Lower leg skin (tissue), 4 donors: Measurements from ENCODE around the gene C4orf51. TPM values are rescaled to one million over a fixed set of nuclear protein-coding genes. Genes with fewer than 3 reads are reported as not detected.
A peak's percentile ranks its signal among the peaks of the same experiment; 100 is the strongest.

ENCODE experiments used
- DNase-seq, 2 donors: peaks; one replicate each; pipeline ENCODE4 v3.0.0-alpha.2; 2019; ENCODE audit warnings: low spot score in 2 of 2
- H3K4me3 ChIP-seq: fragments of 200-600 bp; sonication (generic); 2 replicates; pipeline ENCODE4 v1.5.1; 2017; ENCODE audit warnings: mild to moderate bottlenecking, low read depth; ENCODE audit not compliant: poor library complexity, severe bottlenecking
- POLR2A ChIP-seq, 2 donors: fragments of 450-650 bp; IDR thresholded peaks; one replicate each; pipeline ENCODE4 v1.6.1; 2016 to 2017; ENCODE audit warnings: antibody characterized with exemption in 2 of 2, mild to moderate bottlenecking in 1 of 2, moderate library complexity in 1 of 2
- WGBS, 2 donors: methylation state at CpG; one replicate each; pipeline ENCODE4 v1.1.5; 2018; 5-methylcytosine and 5-hydroxymethylcytosine counted together
- intact Hi-C: fragments of 100-400 bp; cut with DNase I; formaldehyde crosslinking; loops from one replicate; pipeline ENCODE4 v1.15.0; 2023; ENCODE audit warnings: low total_unique reads
- total RNA-seq, 4 donors: library from RNA; depleted of rRNA; stranded (reverse); fragments of >200 nt; gene quantifications; one replicate each; pipeline ENCODE4 v1.1.0, GENCODE V29; 2016
- TF ChIP-seq, protein P1 (sequence below), 3 donors: fragments of 450-650 bp; IDR thresholded peaks; one replicate each; pipeline ENCODE4 v1.5.1; 2016; ENCODE audit warnings: antibody characterized with exemption in 3 of 3, mild to moderate bottlenecking in 3 of 3, moderate library complexity in 2 of 3

C4orf51 gene
- total RNA-seq, 4 donors from 2014 or later: not detected

DNA sequence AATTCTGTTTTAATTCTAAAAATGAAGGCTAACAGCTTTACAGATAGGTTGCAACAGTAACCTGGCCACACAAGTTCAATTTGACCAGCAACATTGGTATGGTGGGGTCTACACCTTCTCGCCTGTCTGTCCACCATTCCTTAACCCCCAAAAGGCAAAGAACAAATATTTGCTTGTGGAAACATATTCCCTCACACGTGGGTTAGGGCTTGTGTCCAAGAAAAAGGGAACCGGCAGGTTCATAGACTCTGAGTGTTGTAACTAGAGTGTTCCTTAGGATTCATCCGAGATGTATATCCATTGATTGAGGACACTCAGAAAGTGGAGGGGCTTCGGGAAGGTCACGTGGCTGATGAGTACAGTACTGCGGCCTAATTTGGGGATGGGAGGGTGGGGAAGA is 54.1 kb downstream of the C4orf51 start:
- TF ChIP-seq, protein P1, sequence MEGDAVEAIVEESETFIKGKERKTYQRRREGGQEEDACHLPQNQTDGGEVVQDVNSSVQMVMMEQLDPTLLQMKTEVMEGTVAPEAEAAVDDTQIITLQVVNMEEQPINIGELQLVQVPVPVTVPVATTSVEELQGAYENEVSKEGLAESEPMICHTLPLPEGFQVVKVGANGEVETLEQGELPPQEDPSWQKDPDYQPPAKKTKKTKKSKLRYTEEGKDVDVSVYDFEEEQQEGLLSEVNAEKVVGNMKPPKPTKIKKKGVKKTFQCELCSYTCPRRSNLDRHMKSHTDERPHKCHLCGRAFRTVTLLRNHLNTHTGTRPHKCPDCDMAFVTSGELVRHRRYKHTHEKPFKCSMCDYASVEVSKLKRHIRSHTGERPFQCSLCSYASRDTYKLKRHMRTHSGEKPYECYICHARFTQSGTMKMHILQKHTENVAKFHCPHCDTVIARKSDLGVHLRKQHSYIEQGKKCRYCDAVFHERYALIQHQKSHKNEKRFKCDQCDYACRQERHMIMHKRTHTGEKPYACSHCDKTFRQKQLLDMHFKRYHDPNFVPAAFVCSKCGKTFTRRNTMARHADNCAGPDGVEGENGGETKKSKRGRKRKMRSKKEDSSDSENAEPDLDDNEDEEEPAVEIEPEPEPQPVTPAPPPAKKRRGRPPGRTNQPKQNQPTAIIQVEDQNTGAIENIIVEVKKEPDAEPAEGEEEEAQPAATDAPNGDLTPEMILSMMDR (IDR thresholded peaks at IDR 0.05): no peak
- TF ChIP-seq POLR2A (IDR thresholded peaks at IDR 0.05): no peak
- H3K4me3 ChIP-seq: no peak overlapping the region
- no peak for DNase-seq
- intact Hi-C loops: no loop called here
- 45 to 48% methylated on average over 7 of the region's 7 CpGs for WGBS, 2 donors

DNA sequence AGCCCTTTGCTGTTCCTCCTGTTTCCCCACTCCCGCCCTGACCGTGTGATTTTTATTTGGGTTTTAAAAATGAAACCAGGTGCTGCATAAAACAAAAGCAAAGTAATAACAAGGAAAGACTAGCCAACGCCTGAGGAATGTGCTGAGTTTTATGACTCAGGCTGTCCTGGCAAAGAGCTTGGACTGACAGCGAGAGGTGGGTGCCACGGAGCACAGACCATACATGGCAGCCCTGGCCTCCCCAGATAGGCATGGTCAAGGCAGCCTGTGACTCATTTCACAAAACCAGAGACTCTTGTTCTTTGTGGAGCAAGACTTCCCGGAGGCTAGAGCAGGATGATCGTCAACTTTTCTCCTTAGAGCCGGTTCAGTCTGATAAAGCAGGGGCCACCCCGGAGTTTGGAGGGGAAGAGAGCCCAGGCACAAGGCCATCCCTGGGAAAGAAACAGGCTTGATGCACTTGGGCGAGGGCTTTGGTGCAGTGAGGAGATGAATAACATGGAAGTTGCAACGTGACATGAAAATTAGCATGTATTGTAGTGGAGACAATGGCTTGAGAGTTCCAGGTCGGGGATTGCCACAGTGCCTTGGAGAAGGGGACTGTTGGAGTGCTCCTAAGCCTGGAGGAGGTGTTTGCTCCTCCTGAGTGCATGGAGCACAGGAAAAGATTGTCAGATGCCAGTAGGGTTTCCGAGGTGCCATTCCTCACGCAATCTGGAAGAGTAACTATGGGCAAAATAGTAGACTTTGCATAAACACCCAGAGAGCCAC is 54.8 kb downstream of the C4orf51 start:
- TF ChIP-seq, protein P1 (IDR thresholded peaks at IDR 0.05): no peak
- no peak for TF ChIP-seq POLR2A (IDR thresholded peaks at IDR 0.05)
- intact Hi-C loops: no loop called here
- DNase-seq: peak; percentile 58 to 88
- no peak overlapping the region for H3K4me3 ChIP-seq
- 26 to 36% methylated on average over 14 of the region's 14 CpGs for WGBS, 2 donors

DNA sequence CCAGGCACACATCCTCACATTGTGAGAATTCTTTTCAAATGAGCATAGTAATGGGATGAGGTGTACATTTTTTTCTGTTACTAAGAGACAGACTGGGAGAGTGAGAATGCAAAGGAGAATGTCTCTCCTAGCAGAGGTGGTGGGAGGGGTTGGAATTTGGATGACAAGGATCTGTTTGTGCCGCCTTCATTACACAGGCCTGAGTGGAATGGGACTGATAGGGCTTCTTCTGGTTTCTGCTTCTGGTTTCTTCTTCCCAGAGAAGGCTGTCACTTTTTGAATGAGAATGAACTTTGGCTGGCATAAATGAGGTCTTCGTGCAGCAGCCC is 55.4 kb downstream of the C4orf51 start:
- H3K4me3 ChIP-seq: no peak overlapping the region
- intact Hi-C loops: no loop called here
- no peak for DNase-seq
- WGBS, 2 donors: 36 to 56% methylated on average over 2 of the region's 2 CpGs
- no peak for TF ChIP-seq POLR2A (IDR thresholded peaks at IDR 0.05)
- TF ChIP-seq, protein P1 (IDR thresholded peaks at IDR 0.05): no peak

DNA sequence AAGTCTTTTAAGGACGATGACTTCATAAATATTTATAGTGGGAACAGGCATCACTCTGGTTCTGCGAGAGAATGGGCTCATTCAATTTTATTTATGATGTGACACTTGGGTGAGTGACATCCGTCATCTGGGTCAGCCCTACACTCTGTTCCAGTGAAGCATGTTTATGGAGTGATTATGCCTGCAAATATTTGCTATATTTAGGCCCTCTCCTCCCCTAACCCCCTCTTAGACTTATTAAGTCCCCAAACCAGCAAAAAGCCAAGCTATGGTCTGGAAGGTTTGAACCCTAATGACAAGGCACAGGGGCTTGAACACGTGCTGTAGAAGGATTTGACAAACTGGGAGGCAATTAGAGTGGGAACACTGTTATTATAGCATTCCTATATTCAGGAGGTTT is 55.9 kb downstream of the C4orf51 start:
- TF ChIP-seq POLR2A (IDR thresholded peaks at IDR 0.05): no peak
- TF ChIP-seq, protein P1 (IDR thresholded peaks at IDR 0.05): no peak
- 73 to 77% methylated on average over 4 of the region's 4 CpGs for WGBS, 2 donors
- H3K4me3 ChIP-seq: no peak overlapping the region
- DNase-seq: no peak
- intact Hi-C loops: no loop called here

DNA sequence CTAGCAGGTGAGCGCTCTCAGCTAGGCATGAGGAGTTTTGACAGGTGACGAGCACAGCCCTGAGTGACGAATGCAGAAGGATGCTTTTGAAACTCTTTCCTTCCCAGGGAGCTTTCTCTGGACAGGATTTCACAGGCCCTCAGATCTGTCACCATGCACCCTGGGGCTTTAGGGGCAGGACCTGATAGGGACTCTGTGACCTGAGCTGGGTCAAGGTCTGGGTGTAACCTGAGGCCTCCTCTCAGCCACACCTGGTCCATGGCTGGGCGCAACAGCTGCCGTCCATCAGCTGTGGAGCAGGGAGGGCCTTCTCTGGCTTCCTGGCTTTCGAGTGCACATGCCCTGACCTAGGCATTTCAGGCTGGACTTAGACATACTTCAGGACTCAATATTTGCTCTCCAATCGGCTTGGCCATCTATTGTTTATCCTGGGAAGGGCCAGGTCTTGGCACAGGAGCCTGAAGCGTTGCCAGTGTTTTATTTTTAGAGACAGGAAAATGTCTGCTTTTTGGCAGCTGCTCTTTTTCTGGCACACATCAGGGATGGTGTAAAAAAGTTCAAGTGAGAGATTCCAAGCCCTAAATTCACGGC is 56.4 kb downstream of the C4orf51 start:
- H3K4me3 ChIP-seq: no peak overlapping the region
- WGBS, 2 donors: 33 to 38% methylated on average over 6 to 7 of the region's 9 CpGs
- DNase-seq: no peak
- intact Hi-C loops: no loop called here
- TF ChIP-seq, protein P1 (IDR thresholded peaks at IDR 0.05): no peak
- no peak for TF ChIP-seq POLR2A (IDR thresholded peaks at IDR 0.05)
